Measurements from ENCODE around the gene LMTK3. TPM values are rescaled to one million over a fixed set of nuclear protein-coding genes. Genes with fewer than 3 reads are reported as not detected.

The LMTK3 gene
- total and polyA plus RNA-seq, 2 of the 4 experiments (the other 2 are of a cell fraction): 0.18 to 0.87 TPM

- H4K8ac ChIP-seq (ENCODE audit: low read depth in 2 of 2, low read length in 2 of 2): no peak overlapping the region
- H3K56ac ChIP-seq (ENCODE audit: extremely low read depth, insufficient read depth, low read length): no peak overlapping the region
- H3K9me3 ChIP-seq (ENCODE audit: control insufficient read depth, insufficient read depth, low read length): no peaks in the 10 kb centered on the region
- no peak for ATAC-seq (ENCODE audit: low read depth)
- H3K27ac ChIP-seq (ENCODE audit: insufficient read depth, low read length): no peak overlapping the region
- BruUV-seq (replicated peaks): no TSS peak
- CTCF ChIA-PET: interaction anchor here (1.3 kb wide), 1 partner anchor 54 kb away, joined by 6 read pairs; no protein-coding TSS in a partner anchor
- no peak overlapping the region for H2BK120ac ChIP-seq (ENCODE audit: low read depth, low read length)
- dilution Hi-C loops (cut with HindIII; ENCODE audit: low sequenced_read_pairs, unreplicated experiment): no loop called here
- TF ChIP-seq CTCF (conservative IDR thresholded peaks at IDR 0.05; ENCODE audit: low read depth, low read length) (no peak), SMC3 (IDR thresholded peaks at IDR 0.05; ENCODE audit: low read depth, low read length) (no peak), RCOR1 (IDR thresholded peaks at IDR 0.05; ENCODE audit: insufficient replicate concordance, low read length) (peak; percentile 30), MAZ (IDR thresholded peaks at IDR 0.05; ENCODE audit: borderline replicate concordance, low read depth, low read length) (no peak), POLR2A (IDR thresholded peaks at IDR 0.05; ENCODE audit: low read depth, low read length) (no peak), MAFK (IDR thresholded peaks at IDR 0.05; ENCODE audit: low read depth, low read length) (peak; percentile 87), NFE2L2 (IDR thresholded peaks at IDR 0.05; ENCODE audit: low read depth, low read length) (no peak)
- TF ChIP-seq, protein P1, sequence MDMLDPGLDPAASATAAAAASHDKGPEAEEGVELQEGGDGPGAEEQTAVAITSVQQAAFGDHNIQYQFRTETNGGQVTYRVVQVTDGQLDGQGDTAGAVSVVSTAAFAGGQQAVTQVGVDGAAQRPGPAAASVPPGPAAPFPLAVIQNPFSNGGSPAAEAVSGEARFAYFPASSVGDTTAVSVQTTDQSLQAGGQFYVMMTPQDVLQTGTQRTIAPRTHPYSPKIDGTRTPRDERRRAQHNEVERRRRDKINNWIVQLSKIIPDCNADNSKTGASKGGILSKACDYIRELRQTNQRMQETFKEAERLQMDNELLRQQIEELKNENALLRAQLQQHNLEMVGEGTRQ (IDR thresholded peaks at IDR 0.05; ENCODE audit: low read depth, low read length): no peak
- no peak overlapping the region for H2BK5ac ChIP-seq (ENCODE audit: low read depth, low read length, poor library complexity, severe bottlenecking)
- H3K4me3 ChIP-seq (ENCODE audit: insufficient read depth, low read depth, low read length): no peak overlapping the region
- H3K27me3 ChIP-seq (ENCODE audit: control insufficient read depth, insufficient read depth, low read length): no peaks in the 10 kb centered on the region
- POLR2A ChIA-PET (ENCODE audit: unreplicated experiment): no interaction called here
- no peak overlapping the region for H2BK15ac ChIP-seq (ENCODE audit: low read depth, low read length)
- H2AK5ac ChIP-seq (ENCODE audit: low read depth, low read length): 0 out of 2 replicates have a peak overlapping the region, but pooled peaks have one; percentile 33
- H4K91ac ChIP-seq (ENCODE audit: insufficient read depth, low read depth, low read length): no peak overlapping the region
- H2AK9ac ChIP-seq (replicated peaks; ENCODE audit: low read depth, low read length, poor library complexity): no peak overlapping the region
- no peaks in the 10 kb centered on the region for H3K79me1 ChIP-seq (ENCODE audit: low read depth in 1 of 2, low read length in 2 of 2)
- peaks cover 3% of the 10 kb centered on the region; the same call in 1 of the 2 replicates for H3K9me1 ChIP-seq (ENCODE audit: insufficient read depth, low read length)
- in situ Hi-C loops (cut with MboI; ENCODE audit: low sequenced_read_pairs): no loop called here
- no peak overlapping the region for H3K9ac ChIP-seq (ENCODE audit: low read depth, low read length)
- no peak overlapping the region for H3K18ac ChIP-seq (ENCODE audit: low read depth, low read length)
- H3K4me2 ChIP-seq (ENCODE audit: low read depth, low read length): no peak overlapping the region
- H3K36me3 ChIP-seq (ENCODE audit: control insufficient read depth, insufficient read depth, low read length): no peaks in the 10 kb centered on the region
- no peaks in the 10 kb centered on the region for H4K20me1 ChIP-seq (ENCODE audit: insufficient read depth, low read length)
- no peak overlapping the region for H3K4ac ChIP-seq (ENCODE audit: low read depth, low read length)
- H3K23ac ChIP-seq (ENCODE audit: low read depth, low read length): no peak overlapping the region
- no peak overlapping the region for H2AFZ ChIP-seq (replicated peaks; ENCODE audit: low read length, poor library complexity)
- H3K4me1 ChIP-seq (ENCODE audit: control insufficient read depth, insufficient read depth, low read length): 0 out of 2 replicates have a peak, but pooled peaks cover 4% of the 10 kb centered on the region
- no CpG with 5 or more reads among the region's 6 CpGs for WGBS, 2 experiments (ENCODE audit: extremely low coverage in 2 of 2, insufficient read length in 1 of 2)
- no peak overlapping the region for H2BK20ac ChIP-seq (ENCODE audit: low read depth, low read length)
- no peak for DNase-seq
- intact Hi-C loops (cut with micrococcal nuclease): no loop called here
- H3K14ac ChIP-seq (replicated peaks; ENCODE audit: low read depth, low read length): no peak overlapping the region
- no peak overlapping the region for H4K5ac ChIP-seq (ENCODE audit: low read depth, low read length)
Observed at GRCh38 chr19:48560095-48560530, 48.5 kb upstream of the LMTK3 start.

All from IMR-90 (cell line).